Kidney epithelial cell (primary cell): ENCODE measurements around the gene SUOX. TPM values are rescaled to one million over a fixed set of nuclear protein-coding genes. Genes with fewer than 3 reads are reported as not detected.
"Not testable (repeated sequence)": the region's sequence is repeated elsewhere in the genome, so short reads cannot be mapped to it uniquely, and the experiment has no call there.

Experiments
- DNase-seq: peaks from one replicate; pipeline ENCODE4 v3.0.0-alpha.2; 2010; ENCODE audit warnings: low read depth
- H3K27me3 ChIP-seq: 2 replicates; pipeline ENCODE4 v1.6.0; 2011; ENCODE audit warnings: low read length; ENCODE audit not compliant: control insufficient read depth, insufficient read depth
- H3K36me3 ChIP-seq: 2 replicates; pipeline ENCODE4 v1.5.1; 2011; ENCODE audit warnings: low read length; ENCODE audit not compliant: control insufficient read depth, insufficient read depth
- H3K4me3 ChIP-seq: 2 replicates; pipeline ENCODE4 v1.5.1; 2011; ENCODE audit warnings: low read depth, mild to moderate bottlenecking, control low read depth, low read length
- CTCF ChIP-seq: IDR thresholded peaks from 2 replicates; pipeline ENCODE4 v1.5.1; 2011; ENCODE audit warnings: mild to moderate bottlenecking, moderate library complexity, low read length, control low read depth, inconsistent platforms; ENCODE audit not compliant: insufficient read depth, poor library complexity, severe bottlenecking
- total RNA-seq: library from RNA; depleted of rRNA; stranded (reverse); fragments of >200 nt; gene quantifications from 2 replicates; pipeline ENCODE4 v1.2.3, GENCODE V29; 2015

The SUOX gene
- total RNA-seq, 1 donor from 2014 or later: 18.0 TPM

- no peak for DNase-seq
- no peak for TF ChIP-seq CTCF
- H3K36me3 ChIP-seq: no peaks in the 10 kb centered on the region
- H3K27me3 ChIP-seq: no peaks in the 10 kb centered on the region
- peak overlapping the region; percentile 65 for H3K4me3 ChIP-seq
Measured at GRCh38 chr12:55997535-55997859, 421 bp downstream of the SUOX start.

GRCh38 chr12:55999522-55999921 lies 2.4 kb downstream of the SUOX start:
- not testable (repeated sequence) for H3K36me3 ChIP-seq, DNase-seq, H3K4me3 ChIP-seq

GRCh38 chr12:55999999-56000540 lies 3.0 kb downstream of the SUOX start:
- DNase-seq: not testable (repeated sequence)

More at GRCh38 chr12:55999522-55999921, 2.4 kb downstream of the SUOX start:
- H3K27me3 ChIP-seq: not testable (repeated sequence)

GRCh38 chr12:56001487-56002100 lies 4.5 kb downstream of the SUOX start:
- Histone ChIP-seq H3K36me3 (peaks cover 2% of the 10 kb centered on the region), H3K4me3 (no peak overlapping the region), H3K27me3 (no peaks in the 10 kb centered on the region)
- no peak for TF ChIP-seq CTCF
- DNase-seq: no peak

More at GRCh38 chr12:55999999-56000540, 3.0 kb downstream of the SUOX start:
- not testable (repeated sequence) for H3K4me3 ChIP-seq, H3K27me3 ChIP-seq, H3K36me3 ChIP-seq

GRCh38 chr12:56003376-56003775 lies 6.3 kb downstream of the SUOX start:
- DNase-seq, H3K4me3 ChIP-seq, H3K27me3 ChIP-seq, H3K36me3 ChIP-seq: not testable (repeated sequence)

GRCh38 chr12:56004211-56004610 lies 7.1 kb downstream of the SUOX start:
- no peak for DNase-seq
- Histone ChIP-seq H3K27me3 (no peaks in the 10 kb centered on the region), H3K36me3 (peaks cover 2% of the 10 kb centered on the region), H3K4me3 (no peak overlapping the region)
- TF ChIP-seq CTCF: no peak

- Histone ChIP-seq H3K4me3 (peak overlapping the region; percentile 78), H3K36me3 (peaks cover 2% of the 10 kb centered on the region), H3K27me3 (no peaks in the 10 kb centered on the region)
- TF ChIP-seq CTCF: no peak
- DNase-seq: no peak
Measured at GRCh38 chr12:56007564-56008559, 10.8 kb downstream of the SUOX start.
